SK-N-SH (cell line): ENCODE results near the gene BBOF1.

Source experiments
- CTCF ChIP-seq: fragments of 200-600 bp; sonication (generic); IDR thresholded peaks from 2 replicates; pipeline ENCODE4 v1.6.1; 2017; ENCODE audit warnings: antibody characterized with exemption, mild to moderate bottlenecking, moderate library complexity
- ELF1 ChIP-seq: IDR thresholded peaks from 2 replicates; pipeline ENCODE4 v1.4.0; 2012
- EP300 ChIP-seq, 2 experiments: IDR thresholded peaks; 2 replicates each; pipeline versions ENCODE4 v1.4.0 to v1.6.1; 2012; ENCODE audit warnings: borderline replicate concordance in 1 of 2, low read depth in 1 of 2, low read length in 1 of 2
- EZH2phosphoT487 ChIP-seq: fragments of 200-600 bp; sonication (generic); IDR thresholded peaks from 2 replicates; pipeline ENCODE4 v1.6.1; 2017; ENCODE audit warnings: low read depth, mixed run types, mild to moderate bottlenecking, antibody characterized with exemption, moderate library complexity, borderline replicate concordance
- GABPA ChIP-seq: IDR thresholded peaks from 2 replicates; pipeline ENCODE4 v1.4.0; 2012; ENCODE audit warnings: low read depth, mild to moderate bottlenecking
- MXI1 ChIP-seq: IDR thresholded peaks from 2 replicates; pipeline ENCODE4 v1.6.1; 2012; ENCODE audit warnings: mild to moderate bottlenecking, low read depth, low read length, improper control_type of control experiment
- PBX3 ChIP-seq: IDR thresholded peaks from 2 replicates; pipeline ENCODE4; 2012
- RAD21 ChIP-seq: IDR thresholded peaks from 2 replicates; pipeline ENCODE4 v1.6.1; 2012; ENCODE audit warnings: mild to moderate bottlenecking, low read length
- RCOR1 ChIP-seq: fragments of 150-350 bp; IDR thresholded peaks from 2 replicates; pipeline ENCODE4 v1.6.1; 2017; ENCODE audit warnings: antibody characterized with exemption, low read length
- SIN3A ChIP-seq: IDR thresholded peaks from 2 replicates; pipeline ENCODE4 v1.6.1; 2012; ENCODE audit warnings: low read depth, mild to moderate bottlenecking, low read length, moderate library complexity, borderline replicate concordance
- TAF1 ChIP-seq: IDR thresholded peaks from 2 replicates; pipeline ENCODE4 v1.6.1; 2012; ENCODE audit warnings: low read depth, mild to moderate bottlenecking, low read length, moderate library complexity, borderline replicate concordance
- YY1 ChIP-seq: IDR thresholded peaks from 2 replicates; pipeline ENCODE4 v1.4.0; 2012; ENCODE audit warnings: low read depth, mild to moderate bottlenecking
- TF ChIP-seq, protein P1 (sequence below): IDR thresholded peaks from 2 replicates; pipeline ENCODE4 v1.4.0; 2012; ENCODE audit warnings: low read depth

- no peak for TF ChIP-seq CTCF
- peak; percentile 91 for TF ChIP-seq MXI1
- TF ChIP-seq ELF1: no peak
- TF ChIP-seq SIN3A: no peak; the same call in 1 of the 2 replicates
- no peak for TF ChIP-seq RCOR1
- TF ChIP-seq EZH2phosphoT487: no peak
- TF ChIP-seq PBX3: no peak
- TF ChIP-seq, protein P1, sequence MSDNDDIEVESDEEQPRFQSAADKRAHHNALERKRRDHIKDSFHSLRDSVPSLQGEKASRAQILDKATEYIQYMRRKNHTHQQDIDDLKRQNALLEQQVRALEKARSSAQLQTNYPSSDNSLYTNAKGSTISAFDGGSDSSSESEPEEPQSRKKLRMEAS: peak; percentile 8
- no peak; the same call in 1 of the 2 replicates for TF ChIP-seq YY1
- no peak for TF ChIP-seq RAD21
- no peak for TF ChIP-seq EP300 (IDR thresholded peaks at IDR 0.05; ENCODE audit: borderline replicate concordance in 1 of 2, low read depth in 1 of 2, low read length in 1 of 2)
- no peak for TF ChIP-seq GABPA
- TF ChIP-seq TAF1: peak; percentile 60; the same call in 1 of the 2 replicates
Measured at GRCh38 chr14:74018586-74019407, at the start of gene BBOF1, which contains the start of gene ENTPD5.
